HCT116 (cell line): Measurements from ENCODE around the gene FGF3. TPM values are rescaled to one million over a fixed set of nuclear protein-coding genes. Genes with fewer than 3 reads are reported as not detected.

Experiments used
- total RNA-seq: library from RNA; stranded (reverse); gene quantifications from one replicate; pipeline ENCODE4 v1.2.1, GENCODE V29; 2021; ENCODE audit not compliant: unreplicated experiment

The FGF3 gene
- total RNA-seq, 1 experiment from 2014 or later, result not detected

Other genes with a start within 250 kb of the FGF3 start
- gene CCND1, start 178.3 kb downstream of the FGF3 start, total RNA-seq, result 601 TPM
- 21.3 TPM for gene LTO1, start 144.1 kb downstream of the FGF3 start, total RNA-seq
- 37.5 TPM for gene FGF19, start 115.4 kb downstream of the FGF3 start, total RNA-seq
- gene FGF4, start 44.1 kb downstream of the FGF3 start, total RNA-seq, result not detected